Rectal smooth muscle tissue (tissue), 1 donor: ENCODE data around the gene ARHGEF17.

Source experiments
- H3K27ac ChIP-seq: one replicate; pipeline ENCODE4 v1.7.0; 2013; ENCODE audit warnings: low read depth, low read length, inconsistent platforms
- H3K27me3 ChIP-seq: one replicate; pipeline ENCODE4 v1.7.0; 2013; ENCODE audit warnings: low read length; ENCODE audit not compliant: control insufficient read depth, insufficient read depth
- H3K36me3 ChIP-seq: one replicate; pipeline ENCODE4 v1.7.0; 2013; ENCODE audit warnings: low read length; ENCODE audit not compliant: control insufficient read depth, insufficient read depth
- H3K4me1 ChIP-seq: one replicate; pipeline ENCODE4 v1.7.0; 2013; ENCODE audit warnings: low read length; ENCODE audit not compliant: control insufficient read depth, insufficient read depth
- H3K4me3 ChIP-seq: one replicate; pipeline ENCODE4 v1.7.0; 2013; ENCODE audit warnings: low read length
- H3K9ac ChIP-seq: one replicate; pipeline ENCODE4 v1.7.0; 2013; ENCODE audit warnings: low read length

The ARHGEF17 gene

GRCh38 chr11:73298233-73298632 is 9.8 kb upstream of the ARHGEF17 start:
- H3K27me3 ChIP-seq, result no peaks in the 10 kb centered on the region

GRCh38 chr11:73299751-73300150 is 8.3 kb upstream of the ARHGEF17 start:
- Histone ChIP-seq H3K27ac (no peak overlapping the region), H3K9ac (no peak overlapping the region), H3K4me1 (no peaks in the 10 kb centered on the region), H3K27me3 (no peaks in the 10 kb centered on the region), H3K36me3 (no peaks in the 10 kb centered on the region), H3K4me3 (no peak overlapping the region)

More at GRCh38 chr11:73298233-73298632, 9.8 kb upstream of the ARHGEF17 start:
- Histone ChIP-seq H3K4me1 (no peaks in the 10 kb centered on the region), H3K4me3 (no peak overlapping the region), H3K36me3 (no peaks in the 10 kb centered on the region), H3K27ac (no peak overlapping the region), H3K9ac (no peak overlapping the region)

- Histone ChIP-seq H3K9ac (no peak overlapping the region), H3K4me1 (peaks cover 14% of the 10 kb centered on the region), H3K4me3 (no peak overlapping the region), H3K27me3 (no peaks in the 10 kb centered on the region), H3K36me3 (no peaks in the 10 kb centered on the region), H3K27ac (peak overlapping the region; percentile 86)
Observed at GRCh38 chr11:73306069-73306841, 1.8 kb upstream of the ARHGEF17 start.

- Histone ChIP-seq H3K9ac (peak overlapping the region; percentile 38), H3K4me3 (peak overlapping the region; percentile 67), H3K27ac (peak overlapping the region; percentile 86), H3K27me3 (no peaks in the 10 kb centered on the region), H3K4me1 (peaks cover 21% of the 10 kb centered on the region), H3K36me3 (no peaks in the 10 kb centered on the region)
Observed at GRCh38 chr11:73306977-73307322, 1.1 kb upstream of the ARHGEF17 start.

GRCh38 chr11:73307323-73308002 is 613 bp upstream of the ARHGEF17 start:
- peak overlapping the region; percentile 88 for H3K4me3 ChIP-seq
- H3K36me3 ChIP-seq, result no peaks in the 10 kb centered on the region
- H3K27me3 ChIP-seq, result no peaks in the 10 kb centered on the region
- H3K4me1 ChIP-seq, result peaks cover 25% of the 10 kb centered on the region
- H3K27ac ChIP-seq, result peak overlapping the region; percentile 97
- peak overlapping the region; percentile 49 for H3K9ac ChIP-seq

- Histone ChIP-seq H3K4me1 (peaks cover 39% of the 10 kb centered on the region), H3K27ac (peak overlapping the region; percentile 97), H3K27me3 (no peaks in the 10 kb centered on the region), H3K36me3 (no peaks in the 10 kb centered on the region), H3K9ac (peak overlapping the region; percentile 68), H3K4me3 (peak overlapping the region; percentile 88)
Observed at GRCh38 chr11:73308961-73309919, 1.2 kb downstream of the ARHGEF17 start.

- Histone ChIP-seq H3K9ac (peak overlapping the region; percentile 36), H3K36me3 (no peaks in the 10 kb centered on the region), H3K27ac (peak overlapping the region; percentile 97), H3K4me1 (peaks cover 48% of the 10 kb centered on the region), H3K27me3 (no peaks in the 10 kb centered on the region), H3K4me3 (peak overlapping the region; percentile 88)
Observed at GRCh38 chr11:73310076-73310475, 2.0 kb downstream of the ARHGEF17 start.

GRCh38 chr11:73310661-73311393 is 2.8 kb downstream of the ARHGEF17 start:
- Histone ChIP-seq H3K4me3 (peak overlapping the region; percentile 88), H3K4me1 (peaks cover 51% of the 10 kb centered on the region), H3K9ac (peak overlapping the region; percentile 36), H3K27ac (peak overlapping the region; percentile 97), H3K36me3 (no peaks in the 10 kb centered on the region), H3K27me3 (no peaks in the 10 kb centered on the region)

GRCh38 chr11:73311394-73311869 is 3.4 kb downstream of the ARHGEF17 start:
- H3K9ac ChIP-seq, result peak overlapping the region; percentile 34

GRCh38 chr11:73312036-73312435 is 4.0 kb downstream of the ARHGEF17 start:
- peak overlapping the region; percentile 88 for H3K4me3 ChIP-seq
- H3K27me3 ChIP-seq, result no peaks in the 10 kb centered on the region
- peak overlapping the region; percentile 97 for H3K27ac ChIP-seq
- H3K4me1 ChIP-seq, result peaks cover 60% of the 10 kb centered on the region
- no peak overlapping the region for H3K9ac ChIP-seq
- no peaks in the 10 kb centered on the region for H3K36me3 ChIP-seq

More at GRCh38 chr11:73311394-73311869, 3.4 kb downstream of the ARHGEF17 start:
- Histone ChIP-seq H3K36me3 (no peaks in the 10 kb centered on the region), H3K4me3 (peak overlapping the region; percentile 88), H3K4me1 (peaks cover 56% of the 10 kb centered on the region), H3K27ac (peak overlapping the region; percentile 97), H3K27me3 (no peaks in the 10 kb centered on the region)

GRCh38 chr11:73312851-73313327 is 4.8 kb downstream of the ARHGEF17 start:
- H3K27ac ChIP-seq, result peak overlapping the region; percentile 97
- H3K27me3 ChIP-seq, result no peaks in the 10 kb centered on the region
- no peaks in the 10 kb centered on the region for H3K36me3 ChIP-seq
- peak overlapping the region; percentile 88 for H3K4me3 ChIP-seq
- H3K9ac ChIP-seq, result no peak overlapping the region
- H3K4me1 ChIP-seq, result peaks cover 67% of the 10 kb centered on the region
